ENCODE measurements around the gene TAOK3.

GRCh38 chr12:118189741-118190191 lies 182.9 kb downstream of the TAOK3 start:
- TF ChIP-seq CTCF (IDR thresholded peaks at IDR 0.05; ENCODE audit: low read length) (no peak), EZH2 (IDR thresholded peaks at IDR 0.05; ENCODE audit: borderline replicate concordance, low read length) (no peak)

Data from OCI-LY1 (cell line).